PC-9 (cell line): ENCODE measurements around the gene ADSL.

Experiments used
- EZH2 ChIP-seq: fragments of 200-600 bp; sonication (generic); IDR thresholded peaks from 2 replicates; pipeline ENCODE4 v1.8.0; 2017; ENCODE audit warnings: antibody characterized with exemption, low read depth
- TF ChIP-seq, protein P1 (sequence below): fragments of 200-600 bp; sonication (generic); conservative IDR thresholded peaks from 2 replicates; pipeline ENCODE4 v1.6.1; 2017; ENCODE audit warnings: mixed run types, antibody characterized with exemption, mild to moderate bottlenecking, moderate library complexity

DNA sequence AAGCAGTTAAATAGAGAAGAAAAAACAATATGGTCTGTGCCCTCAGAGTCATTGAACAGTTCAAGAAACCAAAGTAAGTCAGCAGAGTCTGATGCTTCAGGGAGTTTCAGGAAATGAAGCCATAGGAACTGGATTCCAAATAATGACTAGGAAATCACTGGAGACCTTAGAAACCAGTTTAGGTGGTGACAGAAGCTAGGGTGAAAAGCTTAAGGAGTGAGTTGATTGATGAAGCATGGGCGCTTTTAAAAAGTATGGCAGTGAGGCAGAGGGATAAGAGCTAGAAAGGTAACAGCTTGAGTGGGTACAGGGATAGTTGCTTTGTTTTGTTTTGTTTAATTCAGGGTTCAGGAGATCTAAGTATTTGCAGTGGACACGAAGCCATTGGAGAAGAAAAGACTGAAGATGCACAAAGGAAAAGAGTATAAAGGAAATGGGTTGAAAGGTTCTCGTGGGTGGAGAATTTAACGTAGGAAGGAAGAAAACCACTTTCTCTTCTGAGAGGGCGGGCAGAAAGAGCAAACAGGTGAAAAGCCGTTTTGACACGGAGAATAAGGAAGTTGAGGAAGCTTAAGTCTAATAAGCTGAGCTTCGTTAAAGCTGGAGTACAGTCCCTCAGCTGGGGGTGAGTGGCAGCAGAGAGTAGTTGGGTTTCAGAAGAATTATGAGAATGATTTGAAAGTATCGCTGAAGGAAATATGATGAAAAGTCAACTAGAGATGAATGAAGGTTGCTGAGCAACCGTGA lies 38.9 kb downstream of the ADSL start:
- TF ChIP-seq, protein P1, sequence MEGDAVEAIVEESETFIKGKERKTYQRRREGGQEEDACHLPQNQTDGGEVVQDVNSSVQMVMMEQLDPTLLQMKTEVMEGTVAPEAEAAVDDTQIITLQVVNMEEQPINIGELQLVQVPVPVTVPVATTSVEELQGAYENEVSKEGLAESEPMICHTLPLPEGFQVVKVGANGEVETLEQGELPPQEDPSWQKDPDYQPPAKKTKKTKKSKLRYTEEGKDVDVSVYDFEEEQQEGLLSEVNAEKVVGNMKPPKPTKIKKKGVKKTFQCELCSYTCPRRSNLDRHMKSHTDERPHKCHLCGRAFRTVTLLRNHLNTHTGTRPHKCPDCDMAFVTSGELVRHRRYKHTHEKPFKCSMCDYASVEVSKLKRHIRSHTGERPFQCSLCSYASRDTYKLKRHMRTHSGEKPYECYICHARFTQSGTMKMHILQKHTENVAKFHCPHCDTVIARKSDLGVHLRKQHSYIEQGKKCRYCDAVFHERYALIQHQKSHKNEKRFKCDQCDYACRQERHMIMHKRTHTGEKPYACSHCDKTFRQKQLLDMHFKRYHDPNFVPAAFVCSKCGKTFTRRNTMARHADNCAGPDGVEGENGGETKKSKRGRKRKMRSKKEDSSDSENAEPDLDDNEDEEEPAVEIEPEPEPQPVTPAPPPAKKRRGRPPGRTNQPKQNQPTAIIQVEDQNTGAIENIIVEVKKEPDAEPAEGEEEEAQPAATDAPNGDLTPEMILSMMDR: no peak
- no peak for TF ChIP-seq EZH2
